ENCODE measurements around the gene RIC8B. TPM values are rescaled to one million over a fixed set of nuclear protein-coding genes. Genes with fewer than 3 reads are reported as not detected.

RIC8B gene
- total and polyA plus RNA-seq, 2 of the 8 experiments (the other 6 are each of a cell fraction or from before 2014, with no cell fraction given), result 8.2 to 25.3 TPM

GRCh38 chr12:106740818-106741217, 33.7 kb upstream of the RIC8B start:
- no peak overlapping the region for H4K91ac ChIP-seq (replicated peaks; ENCODE audit: insufficient read length, low read length)
- H2AFZ ChIP-seq (ENCODE audit: low read length), result no peak overlapping the region
- H3K9ac ChIP-seq (replicated peaks in 1 of 4; ENCODE audit: extremely low read depth in 1 of 4, low read depth in 3 of 4, low read length in 3 of 4), result no peak overlapping the region
- no peak overlapping the region for H2BK5ac ChIP-seq (ENCODE audit: low read depth, low read length)
- H3K14ac ChIP-seq (ENCODE audit: insufficient read length), result no peak overlapping the region
- no peak overlapping the region for H2BK15ac ChIP-seq (ENCODE audit: low read length)
- WGBS, 2 experiments (ENCODE audit: extremely low coverage in 1 of 2, insufficient coverage in 1 of 2, insufficient read length in 1 of 2, insufficient replicate concordance in 2 of 2, low coverage in 1 of 2, low lambda C conversion rate in 2 of 2, missing lambda C conversion rate in 1 of 2), result 94% methylated on average over 5 of the region's 5 CpGs; no CpG with 5 or more reads in 1 of the 2 experiments
- H3K4me2 ChIP-seq (ENCODE audit: insufficient read depth in 1 of 2, low read depth in 2 of 2, low read length in 2 of 2), result no peak overlapping the region
- no peaks in the 10 kb centered on the region for H3K9me3 ChIP-seq (ENCODE audit: insufficient read depth in 2 of 2, low read depth in 1 of 2, low read length in 1 of 2)
- H2BK12ac ChIP-seq (ENCODE audit: low read depth, low read length), result no peak overlapping the region
- H4K20me1 ChIP-seq (replicated peaks in 1 of 2; ENCODE audit: control insufficient read depth in 1 of 2, insufficient read depth in 2 of 2, low read length in 2 of 2), result no peaks in the 10 kb centered on the region
- H3K27ac ChIP-seq (ENCODE audit: low read depth, low read length), result no peak overlapping the region
- H3K27me3 ChIP-seq (replicated peaks in 1 of 4; ENCODE audit: control insufficient read depth in 3 of 4, extremely low read depth in 1 of 4, insufficient read depth in 3 of 4, low read length in 3 of 4), result no peaks in the 10 kb centered on the region
- FAIRE-seq, result no peak
- no peak overlapping the region for H2BK120ac ChIP-seq (replicated peaks; ENCODE audit: low read depth, low read length)
- TF ChIP-seq SUZ12 (IDR thresholded peaks at IDR 0.05; ENCODE audit: low read length) (no peak), POU5F1 (IDR thresholded peaks at IDR 0.05; ENCODE audit: low read depth, low read length) (no peak), RFX5 (IDR thresholded peaks at IDR 0.05; ENCODE audit: borderline replicate concordance, low read depth, low read length) (no peak), NANOG (IDR thresholded peaks at IDR 0.05; ENCODE audit: insufficient read depth, low read depth, low read length, poor library complexity, severe bottlenecking) (no peak), RAD21 (IDR thresholded peaks at IDR 0.05 in 1 of 2, conservative IDR thresholded peaks at IDR 0.05 in 1 of 2; ENCODE audit: low read depth in 2 of 2, low read length in 2 of 2) (no peak), FOSL1 (IDR thresholded peaks at IDR 0.05; ENCODE audit: insufficient read depth, low read depth, low read length) (no peak), TEAD4 (IDR thresholded peaks at IDR 0.05; ENCODE audit: low read depth, low read length) (no peak)
- peaks cover 0 to 16% (median 12%) of the 10 kb centered on the region in 4 experiments; a peak in 6 of 7 replicates for H3K4me1 ChIP-seq (replicated peaks in 1 of 4; ENCODE audit: control insufficient read depth in 3 of 4, insufficient read depth in 4 of 4, low read length in 3 of 4)
- H3K79me1 ChIP-seq (ENCODE audit: low read depth, low read length), result no peaks in the 10 kb centered on the region
- H3K23ac ChIP-seq (ENCODE audit: insufficient read length), result no peak overlapping the region
- H3K23me2 ChIP-seq (ENCODE audit: low read depth, low read length), result no peaks in the 10 kb centered on the region
- H3K4ac ChIP-seq (replicated peaks; ENCODE audit: insufficient read length, low read depth, low read length), result no peak overlapping the region
- peak overlapping the region; percentile 49; the same call in 1 of the 2 replicates for H2BK20ac ChIP-seq (ENCODE audit: low read length)
- ChIA-PET CTCF (ENCODE audit: partially characterized antibody) (interaction anchor here (1.0 to 4.1 kb wide), 7 partner anchors 13 to 178 kb away, joined by 3 to 15 read pairs (median 5); no protein-coding TSS in a partner anchor), POLR2A (ENCODE audit: partially characterized antibody) (interaction anchor here (1.0 to 1.3 kb wide), 3 partner anchors 23 to 30 kb away, joined by 3 to 4 read pairs (median 3); no protein-coding TSS in a partner anchor)
- no peaks in the 10 kb centered on the region for H3K36me3 ChIP-seq (ENCODE audit: control insufficient read depth in 2 of 4, insufficient read depth in 4 of 4, low read length in 3 of 4)
- H2AK5ac ChIP-seq (ENCODE audit: low read depth, low read length), result no peak overlapping the region
- no peak overlapping the region for H4K5ac ChIP-seq (ENCODE audit: insufficient read length, low read depth, low read length)
- H3K56ac ChIP-seq (replicated peaks; ENCODE audit: insufficient read length, low read depth, low read length), result no peak overlapping the region
- no peak for DNase-seq (ENCODE audit: low read depth in 1 of 2, low spot score in 2 of 2)
- H3K18ac ChIP-seq (ENCODE audit: extremely low read depth, low read length), result no peak overlapping the region
- H3K4me3 ChIP-seq (ENCODE audit: extremely low read depth in 1 of 4, insufficient read depth in 2 of 4, low read depth in 3 of 4, low read length in 4 of 4), result no peak overlapping the region
- no peak overlapping the region for H4K8ac ChIP-seq (ENCODE audit: extremely low read depth, insufficient read depth, low read length)
- H3K79me2 ChIP-seq (ENCODE audit: control insufficient read depth in 1 of 2, insufficient read depth in 2 of 2, low read length in 2 of 2), result no peaks in the 10 kb centered on the region
